Choroid plexus epithelial cell (primary cell): ENCODE measurements around the gene ATR.
"Not testable (repeated sequence)": the region's sequence is repeated elsewhere in the genome, so short reads cannot be mapped to it uniquely, and the experiment has no call there.

Source experiments
- DNase-seq: peaks from one replicate; pipeline ENCODE4 v3.0.0-alpha.2; 2010; ENCODE audit warnings: low read depth
- H3K4me3 ChIP-seq: 2 replicates; pipeline ENCODE4 v1.5.1; 2011; ENCODE audit warnings: low read depth, mild to moderate bottlenecking, control low read depth, low read length, moderate library complexity
- CTCF ChIP-seq: conservative IDR thresholded peaks from 2 replicates; pipeline ENCODE4 v1.5.1; 2011; ENCODE audit warnings: low read depth, mild to moderate bottlenecking, control low read depth, inconsistent platforms, low read length, moderate library complexity

ATR gene

GRCh38 chr3:142436951-142437585 lies 141.5 kb downstream of the ATR start:
- TF ChIP-seq CTCF, result no peak
- DNase-seq, result no peak
- H3K4me3 ChIP-seq, result no peak overlapping the region

GRCh38 chr3:142434503-142434902 lies 144.0 kb downstream of the ATR start:
- DNase-seq, result no peak
- no peak for TF ChIP-seq CTCF
- no peak overlapping the region for H3K4me3 ChIP-seq

GRCh38 chr3:142433110-142433509 lies 145.4 kb downstream of the ATR start:
- H3K4me3 ChIP-seq, result no peak overlapping the region
- TF ChIP-seq CTCF, result no peak
- no peak for DNase-seq

GRCh38 chr3:142429582-142429981 lies 149.0 kb downstream of the ATR start:
- no peak for DNase-seq
- no peak for TF ChIP-seq CTCF
- H3K4me3 ChIP-seq, result no peak overlapping the region

GRCh38 chr3:142424754-142425153 lies 153.8 kb downstream of the ATR start:
- no peak overlapping the region for H3K4me3 ChIP-seq
- no peak for TF ChIP-seq CTCF
- DNase-seq, result no peak

GRCh38 chr3:142418926-142419592 lies 159.5 kb downstream of the ATR start:
- no peak for TF ChIP-seq CTCF
- H3K4me3 ChIP-seq, result no peak overlapping the region
- no peak for DNase-seq

- no peak overlapping the region for H3K4me3 ChIP-seq
- TF ChIP-seq CTCF, result no peak
- DNase-seq, result no peak
These were observed 161.2 kb downstream of the ATR start for GRCh38 chr3:142417302-142417701.

- H3K4me3 ChIP-seq, DNase-seq: not testable (repeated sequence)
These were observed 178.0 kb downstream of the ATR start for GRCh38 chr3:142400537-142400936.
